ENCODE results near the gene HTR1D.

GRCh38 chr1:23168079-23168444 lies 49.2 kb downstream of the HTR1D start:
- no peak for TF ChIP-seq CTCF (IDR thresholded peaks at IDR 0.05; ENCODE audit: borderline replicate concordance, extremely low read depth, low read length, poor library complexity, severe bottlenecking)
- TF ChIP-seq EZH2 (IDR thresholded peaks at IDR 0.05; ENCODE audit: borderline replicate concordance, low read depth, low read length, severe bottlenecking), result no peak

Data from DND-41 (cell line).